Stimulated activated CD4-positive, alpha-beta T cell treated with anti-CD3 and anti-CD28 coated beads, Interleukin-4, amount 100 ng/mL, for 48 hours (primary cell): Measurements from ENCODE around the gene DGLUCY.
"Not testable (repeated sequence)": the region's sequence is repeated elsewhere in the genome, so short reads cannot be mapped to it uniquely, and the experiment has no call there.

Experiments used
- DNase-seq, 2 donors: peaks; one replicate each; pipeline ENCODE4 v3.0.0-alpha.2; 2020; ENCODE audit warnings: low read depth in 2 of 2

Gene DGLUCY

DNA sequence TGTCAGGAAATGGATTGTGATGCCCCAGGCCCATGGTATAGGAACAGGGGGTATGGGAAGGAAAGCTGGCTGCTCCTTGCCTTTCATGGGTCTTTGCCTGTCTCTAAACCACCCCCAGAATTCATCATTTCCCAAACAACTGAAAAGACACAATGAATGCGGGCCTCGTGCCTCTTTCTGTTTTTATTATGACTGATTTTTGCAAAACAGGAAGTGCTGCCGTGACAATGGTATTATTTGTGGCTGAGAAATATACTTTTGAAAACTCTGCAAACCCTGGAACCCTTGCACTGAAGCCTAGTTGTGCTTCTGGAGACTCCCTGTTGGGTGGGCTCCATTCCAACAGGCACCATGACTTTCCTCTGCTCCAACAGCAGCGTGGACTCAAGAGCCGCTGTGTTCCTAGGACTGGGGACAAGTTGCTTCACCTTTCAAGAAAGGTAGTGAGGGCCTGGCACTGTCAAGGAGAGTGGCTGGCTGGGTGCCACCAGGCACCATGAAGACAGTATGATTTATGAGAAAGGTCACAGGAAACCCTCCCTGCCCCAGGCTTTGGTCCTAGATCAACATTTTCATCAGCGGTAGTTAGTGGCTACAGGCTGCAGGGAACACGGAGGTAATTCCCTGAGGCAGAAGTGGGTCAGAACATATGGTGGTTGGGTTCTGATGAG is 4.8 kb upstream of the DGLUCY start:
- no peak for DNase-seq

DNA sequence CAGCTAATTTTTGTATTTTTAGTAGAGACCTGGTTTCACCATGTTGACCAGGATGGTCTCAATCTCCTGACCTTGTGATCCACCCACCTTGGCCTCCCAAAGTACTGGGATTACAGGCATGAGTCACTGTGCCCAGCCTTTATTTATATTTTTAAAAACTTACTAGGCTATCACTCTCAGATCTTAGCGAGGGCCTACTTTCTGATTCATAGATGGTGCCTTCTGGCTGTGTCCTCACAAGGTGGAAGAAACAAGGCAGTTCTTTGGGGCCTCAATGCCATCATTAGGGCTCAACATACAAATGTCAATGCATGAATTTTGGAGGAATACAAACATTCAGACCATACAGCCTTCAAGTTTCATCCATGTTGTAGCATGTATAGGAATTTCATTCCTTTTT is 2.4 kb upstream of the DGLUCY start:
- DNase-seq, result no peak

DNA sequence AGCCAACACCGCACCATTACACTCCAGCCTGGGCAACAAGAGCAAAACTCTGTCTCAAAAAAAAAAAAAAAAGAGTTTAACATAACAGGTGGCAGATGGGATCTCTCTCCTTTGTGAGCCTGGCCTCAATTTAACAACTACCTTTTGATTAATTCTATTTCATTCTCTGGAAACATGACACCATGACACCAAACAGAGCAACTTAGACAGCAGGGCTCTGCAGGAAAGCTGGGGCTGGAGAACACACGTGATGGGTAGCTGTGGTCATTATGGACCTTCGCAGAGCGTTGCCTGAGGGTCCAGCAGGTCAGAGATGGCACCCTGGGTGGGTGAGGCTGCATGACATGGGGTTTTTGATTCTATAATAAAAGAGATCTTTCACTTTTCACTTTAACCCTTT is 1.7 kb upstream of the DGLUCY start:
- DNase-seq, result no peak

DNA sequence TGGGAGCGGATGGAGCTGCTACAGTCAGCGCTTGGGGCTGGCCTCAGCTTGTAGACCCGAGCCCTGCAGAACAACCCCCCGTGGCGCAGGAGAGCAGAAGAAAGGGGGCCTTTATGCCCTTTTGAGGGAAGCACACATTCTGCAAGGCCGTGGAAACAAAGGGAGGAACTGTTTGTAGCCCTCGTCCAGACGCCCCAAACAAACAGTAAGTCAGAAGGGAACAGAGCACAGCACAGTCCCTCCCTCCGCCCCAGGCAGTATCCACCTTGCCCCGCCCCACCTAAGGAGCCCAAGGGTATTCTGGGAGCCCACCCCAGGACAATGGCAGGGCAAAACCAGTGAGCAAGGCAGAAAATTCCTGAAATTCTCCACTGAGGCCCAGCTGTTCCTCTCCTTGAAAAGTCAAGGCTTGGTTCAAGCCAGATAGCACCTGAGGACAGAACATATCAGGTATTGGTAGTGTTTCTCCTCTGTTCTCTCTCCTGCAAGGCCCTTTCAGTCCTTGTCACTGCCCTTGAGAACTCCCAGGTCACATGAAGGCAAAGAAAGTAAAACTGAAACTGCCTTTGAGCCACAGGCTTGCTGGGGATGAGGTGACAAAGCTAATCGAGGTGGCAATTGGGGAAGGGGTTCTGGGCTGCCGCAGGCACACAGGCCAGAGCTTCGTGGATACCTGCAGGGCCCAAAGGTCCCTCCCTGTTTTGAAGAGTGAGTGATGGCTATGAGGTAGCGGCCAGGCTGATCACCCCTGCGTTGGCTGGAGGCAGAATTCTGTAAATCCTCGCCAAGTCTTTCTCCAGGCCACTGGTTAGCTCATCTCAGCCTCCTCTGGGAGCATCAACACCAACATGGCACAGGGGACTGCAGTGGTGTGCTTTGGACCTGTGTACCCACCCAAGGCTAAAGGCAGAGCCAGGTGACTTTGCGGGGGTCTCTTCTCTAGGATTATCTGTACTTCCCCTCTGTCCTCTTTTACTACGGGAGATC is 499 bp downstream of the DGLUCY start:
- peak; percentile 53 to 59 for DNase-seq

DNA sequence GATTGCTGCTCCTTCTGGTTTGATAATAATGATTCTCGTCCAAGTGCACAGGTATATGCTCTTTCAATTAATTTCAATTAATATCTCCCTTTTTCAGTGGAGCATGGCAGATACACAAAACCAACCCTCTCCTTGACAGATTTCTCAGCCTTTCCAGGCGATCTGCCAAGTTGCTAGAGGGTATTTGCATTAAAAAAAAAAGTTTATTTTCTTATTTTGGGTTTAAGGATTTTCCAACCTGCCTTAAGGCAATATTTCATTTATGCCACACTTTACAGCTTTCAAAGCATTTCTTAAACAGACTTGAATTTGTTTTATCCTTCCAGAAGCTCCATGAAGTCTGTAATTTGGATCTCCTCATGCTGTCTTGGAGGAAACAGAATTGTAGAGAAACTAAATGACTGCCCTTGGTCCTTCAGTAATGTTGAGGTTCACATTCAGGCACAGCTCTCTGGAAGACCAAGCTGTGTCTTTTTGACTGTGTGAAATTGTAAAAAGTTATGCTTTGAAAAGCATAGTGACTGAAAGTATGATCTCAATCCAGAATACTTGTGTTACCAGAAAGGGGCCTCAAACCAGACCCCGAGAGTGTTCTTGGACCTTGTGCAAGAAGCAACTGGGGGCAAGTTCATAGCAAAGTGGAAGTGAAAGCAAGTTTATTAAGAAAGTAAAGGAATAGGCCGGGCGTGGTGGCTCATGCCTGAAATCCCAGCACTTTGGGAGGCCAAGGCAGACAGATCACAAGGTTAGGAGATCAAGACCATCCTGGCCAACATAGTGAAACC is 2.3 kb downstream of the DGLUCY start:
- DNase-seq, result no peak

DNA sequence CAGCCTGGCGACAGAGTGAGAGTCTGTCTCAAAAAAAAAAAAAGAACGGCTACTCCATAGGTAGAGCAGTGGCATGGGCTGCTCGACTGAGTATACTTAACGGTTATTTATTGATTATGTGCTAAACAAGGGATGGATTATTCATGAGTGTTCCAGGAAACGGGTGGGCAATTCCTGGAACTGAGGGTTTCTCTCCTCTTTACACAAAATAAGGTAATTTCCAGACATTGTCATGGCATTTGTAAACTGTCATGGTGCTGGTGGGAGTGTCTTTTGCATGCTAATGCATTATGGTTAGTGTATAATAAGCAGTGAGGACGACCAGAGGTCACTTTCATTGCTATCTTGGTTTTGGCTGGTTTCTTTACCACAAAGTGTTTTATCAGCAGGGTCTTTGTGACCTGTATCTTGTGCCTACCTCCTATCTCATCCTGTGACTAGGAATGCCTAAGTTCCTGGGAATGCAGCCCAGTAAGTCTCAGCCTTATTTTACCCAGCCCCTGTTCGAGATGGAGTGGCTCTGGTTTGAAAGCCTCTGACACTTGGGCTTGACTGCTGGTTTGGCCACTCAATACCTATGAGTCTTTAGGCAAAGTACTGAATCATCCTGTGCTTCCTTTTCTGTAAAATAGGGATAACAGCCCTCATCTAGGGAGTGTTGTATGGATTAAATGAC is 3.2 kb downstream of the DGLUCY start:
- DNase-seq, result no peak

DNA sequence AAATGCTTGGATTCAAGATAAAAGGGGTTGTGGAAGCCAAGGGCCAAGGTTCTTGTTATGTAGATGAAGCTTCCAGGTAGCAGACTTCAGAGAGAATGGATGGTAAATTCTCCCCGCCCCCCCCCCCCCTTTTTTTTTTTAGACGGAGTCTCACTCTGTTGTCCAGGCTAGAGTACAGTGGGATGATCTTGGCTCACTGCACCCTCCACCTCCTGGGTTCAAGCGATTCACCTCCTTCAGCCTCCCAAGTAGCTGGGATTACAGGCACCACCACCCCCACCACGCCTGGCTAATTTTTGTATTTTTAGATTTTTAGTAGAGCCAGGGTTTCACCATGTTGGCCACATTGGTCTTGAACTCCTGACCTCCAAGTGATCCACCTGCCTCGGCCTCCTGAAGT is 4.1 kb downstream of the DGLUCY start:
- DNase-seq, result no peak

DNA sequence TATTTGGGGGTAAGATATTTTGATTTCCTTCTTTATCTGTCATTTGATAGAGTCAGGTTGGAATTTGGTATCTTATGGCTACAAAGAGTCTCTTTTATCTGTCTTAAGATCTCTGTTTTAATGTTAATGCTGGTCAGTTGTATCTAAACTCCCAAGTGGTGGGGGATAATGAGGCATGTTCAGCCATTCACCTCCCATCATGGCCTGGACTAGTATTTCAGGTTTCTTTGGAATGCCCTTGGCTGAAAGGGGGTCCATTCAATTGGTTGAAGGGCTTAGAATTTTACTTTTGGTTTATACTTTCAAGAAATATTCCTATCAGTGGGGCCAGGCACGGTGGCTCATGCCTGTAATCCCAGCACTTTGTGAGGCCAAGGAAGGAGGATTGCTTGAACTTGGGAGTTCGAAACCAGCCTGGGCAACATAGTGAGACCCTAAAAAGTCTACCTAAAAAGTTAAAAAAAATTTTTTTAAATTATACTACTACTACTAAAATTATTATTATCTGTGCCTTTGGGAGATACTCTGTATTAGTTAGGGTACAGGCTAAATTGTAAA is 4.7 kb downstream of the DGLUCY start:
- DNase-seq, result no peak

DNA sequence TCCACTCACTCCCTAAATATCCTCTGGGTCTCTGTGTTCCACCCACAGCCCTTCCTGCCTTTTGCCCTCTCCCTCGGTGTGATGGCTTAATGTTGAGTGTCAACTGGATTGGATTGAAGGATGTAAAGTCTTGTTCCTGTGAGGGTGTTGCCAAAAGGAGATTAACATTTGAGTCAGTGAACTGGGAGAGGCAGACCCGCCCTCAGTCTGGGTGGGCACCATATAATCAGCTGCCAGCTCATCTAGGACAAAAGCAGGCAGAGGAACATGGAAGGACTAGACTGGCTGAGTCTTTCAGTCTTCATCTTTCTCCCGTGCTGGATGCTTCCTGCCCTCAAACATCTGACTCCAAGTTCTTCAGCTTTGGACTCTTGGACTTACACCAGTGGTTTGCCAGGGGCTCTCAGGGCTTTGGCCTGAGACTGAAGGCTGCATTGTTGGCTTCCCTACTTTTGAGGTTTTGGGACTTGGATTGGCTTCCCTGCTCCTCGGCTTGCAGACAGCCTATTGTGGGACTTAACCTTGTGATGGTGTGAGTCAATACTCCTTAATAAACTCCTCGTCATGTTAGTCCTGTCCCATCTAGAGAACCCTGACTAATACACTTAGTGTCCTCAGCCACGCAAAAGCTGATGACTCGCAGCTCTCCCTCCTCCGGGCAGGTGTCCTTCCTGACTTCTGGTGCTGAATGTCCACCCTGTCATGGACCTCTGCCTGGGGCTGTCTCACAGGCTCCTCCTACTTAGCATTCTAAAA is 5.9 kb downstream of the DGLUCY start:
- no peak for DNase-seq

DNA sequence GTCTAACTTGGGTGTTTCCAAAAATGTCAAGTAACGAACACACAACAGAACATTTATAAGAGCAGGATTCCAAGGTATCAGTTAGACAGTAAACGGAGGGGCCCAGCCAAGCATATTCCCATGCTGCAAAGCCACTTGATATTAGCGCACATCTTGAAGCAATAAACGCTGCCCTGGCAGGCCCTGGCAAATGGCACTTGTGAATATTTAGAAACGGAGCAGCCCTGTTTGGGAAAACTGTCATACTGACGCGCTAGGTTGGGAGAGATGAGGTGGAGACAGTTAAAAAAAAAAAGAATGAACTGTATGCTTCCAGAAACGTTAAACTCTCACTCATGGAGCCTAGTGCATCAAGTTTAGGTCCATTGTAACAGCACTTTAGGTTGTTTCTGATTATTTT is 9.3 kb downstream of the DGLUCY start:
- no peak for DNase-seq

DNA sequence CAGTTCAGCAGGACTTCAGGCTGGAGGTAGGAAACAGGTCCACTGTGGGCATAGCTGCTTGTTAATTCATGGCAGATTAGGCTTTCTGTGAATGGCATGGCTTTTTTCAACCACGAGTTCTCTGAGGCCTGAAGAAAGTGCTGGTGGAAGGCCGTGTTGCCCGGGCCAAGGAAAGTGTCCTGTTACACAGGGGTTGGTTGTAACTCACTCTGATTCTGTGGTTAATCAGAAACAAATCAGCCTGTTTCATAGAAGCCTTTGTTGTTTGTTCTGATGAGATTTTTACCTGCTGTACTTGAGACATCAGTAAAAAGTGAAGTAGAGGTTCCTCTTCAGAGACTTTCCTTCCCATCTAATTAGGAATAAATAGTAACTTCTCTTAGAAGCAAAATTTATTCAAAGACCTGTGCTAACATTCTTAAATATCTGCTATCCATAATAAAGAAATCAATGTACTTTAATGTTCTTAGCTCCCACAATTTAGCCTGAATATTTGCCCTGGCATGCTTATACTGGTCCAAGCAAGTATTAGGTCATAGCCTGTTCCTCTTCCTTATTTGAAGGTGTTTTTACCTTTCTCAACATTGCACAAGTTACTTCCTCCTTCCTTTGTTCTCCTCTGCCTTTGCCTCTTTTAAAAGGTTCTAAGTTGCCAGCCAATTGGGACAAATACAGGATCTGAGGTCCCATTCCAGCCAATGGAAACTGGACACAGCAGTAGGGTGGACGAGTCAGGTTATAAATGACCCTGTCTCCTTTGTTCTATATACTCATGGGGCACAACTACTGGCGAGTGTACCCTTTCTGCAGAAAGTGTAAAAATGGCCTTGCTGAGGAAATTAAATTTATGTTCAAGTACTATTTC is 10.8 kb downstream of the DGLUCY start:
- DNase-seq, result not testable (repeated sequence)

DNA sequence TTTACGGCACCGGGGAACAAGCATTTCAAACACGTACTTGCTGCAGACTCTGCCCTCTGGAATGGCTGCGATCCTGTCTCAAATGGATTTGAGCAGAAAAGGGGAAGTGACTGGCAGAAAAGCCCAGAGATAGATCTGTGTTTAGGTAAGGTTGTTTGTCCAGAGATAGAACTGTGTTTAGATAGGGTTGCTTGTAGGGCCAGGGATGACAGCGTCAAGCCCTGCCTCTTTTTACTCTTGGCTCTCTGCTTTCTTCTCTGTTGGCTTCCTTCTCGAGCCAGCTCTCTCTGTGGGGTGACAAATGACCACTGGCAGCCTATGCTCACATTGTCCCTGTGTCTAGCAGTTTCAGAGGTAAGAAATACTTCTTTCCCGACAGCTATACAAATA is 11.4 kb downstream of the DGLUCY start:
- no peak for DNase-seq

DNA sequence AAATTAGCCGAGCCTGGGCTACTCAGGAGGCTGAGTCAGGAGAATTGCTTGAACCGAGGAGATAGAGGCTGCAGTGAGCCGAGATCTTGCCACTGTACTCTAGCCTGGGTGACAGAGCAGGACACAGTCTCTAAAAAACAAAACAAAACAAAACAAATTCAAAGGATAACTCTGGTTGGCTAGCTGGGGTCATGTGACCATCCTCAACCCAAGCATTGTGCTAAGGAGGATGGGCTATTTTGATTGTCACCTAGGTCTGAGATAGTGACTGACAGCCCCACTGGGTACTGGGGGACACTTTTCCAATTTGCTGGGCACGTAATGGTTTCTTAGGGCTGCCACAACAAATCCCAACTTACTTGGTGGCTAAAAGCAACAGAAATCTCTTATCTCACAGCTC is 11.9 kb downstream of the DGLUCY start:
- no peak for DNase-seq

DNA sequence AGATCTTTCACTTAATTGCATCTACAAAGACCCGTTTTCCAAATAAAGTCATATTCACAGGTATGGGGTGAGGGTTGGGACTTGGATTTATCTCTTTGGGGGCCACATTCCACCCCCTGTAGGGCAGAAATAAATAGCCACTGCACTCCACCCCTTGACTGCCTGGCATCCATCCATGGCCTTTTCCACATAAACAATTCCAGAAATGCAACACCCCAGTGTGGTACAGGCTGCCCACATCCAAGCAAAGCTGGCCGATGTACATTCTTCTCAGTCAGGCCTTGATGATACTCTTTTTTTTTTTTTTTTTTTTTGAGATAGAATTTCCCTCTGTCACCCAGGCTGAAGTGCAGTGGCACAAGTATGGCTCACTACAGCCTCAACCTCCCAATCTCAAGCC is 12.9 kb downstream of the DGLUCY start:
- no peak for DNase-seq

DNA sequence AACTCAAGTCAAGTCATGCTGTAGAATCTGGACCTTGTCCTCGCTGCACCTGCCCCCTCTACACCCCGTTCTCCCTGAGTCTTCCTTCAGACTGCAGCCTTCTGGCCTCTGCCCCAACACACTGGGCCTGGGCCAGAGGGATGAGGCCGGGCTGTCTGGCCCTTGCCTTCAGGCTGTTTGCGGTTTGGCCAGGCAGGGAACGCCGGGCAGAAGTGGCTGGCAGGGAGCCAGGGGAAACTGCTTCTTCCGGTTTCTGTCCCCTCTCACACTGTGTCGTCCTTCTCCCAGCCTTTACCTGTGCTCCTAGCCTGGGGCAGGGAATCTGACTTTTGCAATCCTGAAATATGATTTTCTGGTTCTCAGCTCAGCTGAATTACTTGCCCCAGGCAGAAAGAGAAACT is 13.5 kb downstream of the DGLUCY start:
- DNase-seq, result no peak

DNA sequence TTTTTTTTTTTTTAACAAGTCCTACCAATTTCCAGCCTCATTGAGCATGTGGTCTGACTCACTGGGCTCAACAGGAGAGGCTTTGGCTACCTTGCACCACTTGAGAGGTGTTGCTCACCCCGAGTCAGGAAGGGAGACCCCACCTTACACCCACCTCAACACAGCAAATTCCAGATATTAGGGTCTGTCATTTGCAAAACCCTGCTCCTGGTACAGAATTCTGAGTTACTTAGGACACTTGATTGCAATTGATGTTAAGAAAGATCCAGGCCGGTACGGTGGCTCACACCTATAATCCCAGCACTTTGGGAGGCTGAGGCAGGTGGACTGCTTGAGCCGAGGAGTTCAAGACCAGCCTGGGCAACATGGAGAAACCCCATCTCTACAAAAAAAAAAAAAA is 14.1 kb downstream of the DGLUCY start:
- DNase-seq, result no peak

DNA sequence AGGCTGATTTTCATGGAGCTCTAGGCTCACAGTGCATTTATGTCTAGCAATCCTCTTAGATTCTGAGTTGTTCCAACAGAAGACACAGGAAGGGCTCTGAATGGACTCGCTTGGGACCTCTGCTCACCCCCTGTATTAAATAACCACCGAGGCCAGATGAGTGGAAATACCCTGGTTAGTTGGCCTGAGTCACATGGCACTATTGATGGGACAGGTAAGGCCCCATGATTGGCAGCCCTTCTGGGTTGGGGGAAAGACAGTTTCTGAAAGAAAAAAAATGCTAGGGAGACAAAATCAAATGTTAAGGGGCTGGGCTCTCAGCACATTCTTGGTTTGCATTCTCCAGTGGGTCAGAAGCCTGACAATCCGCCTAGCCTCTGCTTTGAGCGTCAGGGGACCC is 14.8 kb downstream of the DGLUCY start:
- DNase-seq, result no peak

DNA sequence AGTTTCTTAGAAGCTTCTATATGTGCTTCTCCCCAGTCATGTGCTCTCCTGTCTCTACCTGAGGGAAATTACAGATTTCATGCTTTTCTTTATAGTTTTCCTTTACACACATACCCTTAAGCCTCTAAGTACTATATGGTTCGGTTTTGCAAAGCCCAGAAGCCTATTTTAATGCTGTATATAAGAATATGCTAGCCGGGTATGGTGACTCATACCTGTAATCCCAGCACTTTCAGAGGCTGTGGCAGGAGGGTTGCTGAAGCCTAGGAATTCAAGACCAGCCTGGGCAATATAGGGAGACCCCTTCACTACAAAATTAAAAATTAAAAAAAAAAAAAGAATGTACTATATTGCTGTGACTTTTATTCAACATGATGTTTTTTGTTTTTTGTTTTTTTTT is 15.4 kb downstream of the DGLUCY start:
- no peak for DNase-seq

DNA sequence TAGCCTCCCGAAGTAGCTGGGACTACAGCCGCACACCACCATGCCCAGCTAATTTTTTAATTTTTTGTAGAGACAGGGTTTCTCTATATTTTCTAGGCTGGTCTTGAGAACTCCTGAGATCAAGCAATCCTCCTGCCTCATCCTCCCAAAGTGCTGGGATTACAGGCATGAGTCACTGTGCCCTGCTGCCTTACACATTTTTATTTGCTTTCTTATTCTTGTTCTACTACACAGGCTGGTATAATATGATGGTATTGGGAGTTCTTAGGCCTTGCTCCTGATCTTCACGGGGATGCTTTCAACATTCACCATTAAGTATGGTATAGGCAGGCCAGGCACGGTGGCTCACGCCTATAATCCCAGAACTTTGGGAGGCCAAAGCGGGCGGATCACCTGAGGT is 21.2 kb downstream of the DGLUCY start:
- DNase-seq, result no peak
